Activated CD8-positive, alpha-beta T cell treated with anti-CD3 and anti-CD28 coated beads for 36 hours (primary cell): ENCODE data around the gene BRAP. TPM values are rescaled to one million over a fixed set of nuclear protein-coding genes. Genes with fewer than 3 reads are reported as not detected.
A peak's percentile ranks its signal among the peaks of the same experiment; 100 is the strongest.
"Not testable (repeated sequence)": the region's sequence is repeated elsewhere in the genome, so short reads cannot be mapped to it uniquely, and the experiment has no call there.

Experiments used
- ATAC-seq: fragments of 200-7000 bp; cut with Tn5 transposase; one replicate; pipeline ENCODE4 v1.10.0; 2021; ENCODE audit warnings: mild to moderate bottlenecking, moderate library complexity
- CTCF ChIA-PET: fragments of 350-600 bp; sonication (Branson Sonifier 250); formaldehyde crosslinking; loops from one replicate; lab custom pipeline; 2021; ENCODE audit warnings: antibody characterized with exemption; lab: Charles Lee
- POLR2A ChIA-PET: fragments of 350-600 bp; sonication (Branson Sonifier 250); formaldehyde crosslinking; loops from one replicate; lab custom pipeline; 2021; ENCODE audit warnings: antibody characterized with exemption; lab: Charles Lee
- DNase-seq: peaks from one replicate; pipeline ENCODE4 v3.0.0-alpha.2; 2020
- H3K27ac Mint-ChIP-seq: one replicate; pipeline ENCODE4 v1.8.0; 2021; ENCODE audit warnings: mild to moderate bottlenecking, mixed read lengths
- H3K27me3 Mint-ChIP-seq: one replicate; pipeline ENCODE4 v1.8.0; 2021; ENCODE audit warnings: mixed read lengths
- H3K36me3 Mint-ChIP-seq: one replicate; pipeline ENCODE4 v1.8.0; 2021; ENCODE audit warnings: low read depth, mixed read lengths
- H3K4me1 Mint-ChIP-seq: one replicate; pipeline ENCODE4 v1.8.0; 2021; ENCODE audit warnings: low read depth, mixed read lengths
- H3K4me3 Mint-ChIP-seq: one replicate; pipeline ENCODE4 v1.8.0; 2021; ENCODE audit warnings: mild to moderate bottlenecking, moderate library complexity, mixed read lengths
- H3K9me3 Mint-ChIP-seq: one replicate; pipeline ENCODE4 v1.8.0; 2021; ENCODE audit warnings: mixed read lengths
- intact Hi-C: fragments of 100-400 bp; cut with micrococcal nuclease; formaldehyde crosslinking; loops from one replicate; pipeline ENCODE4 v1.10.0; 2022
- total RNA-seq, 2 experiments: library from RNA; stranded (reverse); gene quantifications; one replicate each; pipeline ENCODE4 v1.2.3, GENCODE V29; 2021
- TF ChIP-seq, protein P1 (sequence below): fragments of 200-600 bp; IDR thresholded peaks from one replicate; pipeline ENCODE4 v1.8.0; 2022; ENCODE audit warnings: antibody characterized with exemption, mild to moderate bottlenecking

Gene BRAP
- total RNA-seq, 2 experiments from 2014 or later = 16.3 to 16.9 TPM

DNA sequence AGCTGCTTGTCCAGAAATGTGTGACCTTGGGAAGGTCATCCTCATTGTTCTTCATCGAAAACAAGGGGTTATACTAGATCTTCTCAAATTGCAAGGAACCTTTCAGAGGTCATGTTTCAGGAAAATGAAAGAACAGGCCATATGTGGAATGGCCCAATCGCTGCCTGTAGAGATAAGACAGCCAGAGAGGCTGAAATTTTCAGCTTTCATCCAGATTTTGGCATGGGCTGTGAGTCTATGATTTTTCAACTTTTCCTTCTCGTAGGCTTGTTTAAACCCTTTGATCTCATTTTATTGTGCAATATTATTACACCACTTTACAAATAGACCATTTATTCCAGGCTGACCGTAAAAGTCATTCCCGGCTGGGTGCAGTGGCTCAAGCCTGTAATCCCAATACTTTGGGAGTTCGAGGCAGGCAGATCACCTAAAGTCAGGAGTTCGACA lies 69.6 kb downstream of the BRAP start:
- POLR2A ChIA-PET = interaction anchor here (0.6 kb wide), 1 partner anchor 894 kb away, joined by 4 read pairs; no protein-coding TSS in a partner anchor
- no peak for ATAC-seq
- CTCF ChIA-PET = no interaction called here

GRCh38 chr12:111607239-111607638 lies 78.5 kb downstream of the BRAP start:
- peak; percentile 14 for DNase-seq
- intact Hi-C loops = no loop called here
- TF ChIP-seq, protein P1, sequence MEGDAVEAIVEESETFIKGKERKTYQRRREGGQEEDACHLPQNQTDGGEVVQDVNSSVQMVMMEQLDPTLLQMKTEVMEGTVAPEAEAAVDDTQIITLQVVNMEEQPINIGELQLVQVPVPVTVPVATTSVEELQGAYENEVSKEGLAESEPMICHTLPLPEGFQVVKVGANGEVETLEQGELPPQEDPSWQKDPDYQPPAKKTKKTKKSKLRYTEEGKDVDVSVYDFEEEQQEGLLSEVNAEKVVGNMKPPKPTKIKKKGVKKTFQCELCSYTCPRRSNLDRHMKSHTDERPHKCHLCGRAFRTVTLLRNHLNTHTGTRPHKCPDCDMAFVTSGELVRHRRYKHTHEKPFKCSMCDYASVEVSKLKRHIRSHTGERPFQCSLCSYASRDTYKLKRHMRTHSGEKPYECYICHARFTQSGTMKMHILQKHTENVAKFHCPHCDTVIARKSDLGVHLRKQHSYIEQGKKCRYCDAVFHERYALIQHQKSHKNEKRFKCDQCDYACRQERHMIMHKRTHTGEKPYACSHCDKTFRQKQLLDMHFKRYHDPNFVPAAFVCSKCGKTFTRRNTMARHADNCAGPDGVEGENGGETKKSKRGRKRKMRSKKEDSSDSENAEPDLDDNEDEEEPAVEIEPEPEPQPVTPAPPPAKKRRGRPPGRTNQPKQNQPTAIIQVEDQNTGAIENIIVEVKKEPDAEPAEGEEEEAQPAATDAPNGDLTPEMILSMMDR = no peak
- POLR2A ChIA-PET = interaction anchor here (0.7 kb wide), 1 partner anchor 161 kb away, joined by 3 read pairs; no protein-coding TSS in a partner anchor
- no peaks in the 10 kb centered on the region for H3K9me3 Mint-ChIP-seq
- H3K27me3 Mint-ChIP-seq = no peaks in the 10 kb centered on the region
- H3K27ac Mint-ChIP-seq = no peak overlapping the region
- CTCF ChIA-PET = no interaction called here
- H3K36me3 Mint-ChIP-seq = no peaks in the 10 kb centered on the region
- no peak overlapping the region for H3K4me3 Mint-ChIP-seq
- ATAC-seq = peak; percentile 39
- H3K4me1 Mint-ChIP-seq = no peaks in the 10 kb centered on the region

More for the DNA sequence above, 69.6 kb downstream of the BRAP start:
- H3K36me3 Mint-ChIP-seq = no peaks in the 10 kb centered on the region
- TF ChIP-seq, protein P1 = no peak
- H3K4me1 Mint-ChIP-seq = no peaks in the 10 kb centered on the region
- no peaks in the 10 kb centered on the region for H3K9me3 Mint-ChIP-seq
- H3K4me3 Mint-ChIP-seq = no peak overlapping the region
- no peak overlapping the region for H3K27ac Mint-ChIP-seq
- H3K27me3 Mint-ChIP-seq = no peaks in the 10 kb centered on the region
- no peak for DNase-seq
- intact Hi-C loops = no loop called here

DNA sequence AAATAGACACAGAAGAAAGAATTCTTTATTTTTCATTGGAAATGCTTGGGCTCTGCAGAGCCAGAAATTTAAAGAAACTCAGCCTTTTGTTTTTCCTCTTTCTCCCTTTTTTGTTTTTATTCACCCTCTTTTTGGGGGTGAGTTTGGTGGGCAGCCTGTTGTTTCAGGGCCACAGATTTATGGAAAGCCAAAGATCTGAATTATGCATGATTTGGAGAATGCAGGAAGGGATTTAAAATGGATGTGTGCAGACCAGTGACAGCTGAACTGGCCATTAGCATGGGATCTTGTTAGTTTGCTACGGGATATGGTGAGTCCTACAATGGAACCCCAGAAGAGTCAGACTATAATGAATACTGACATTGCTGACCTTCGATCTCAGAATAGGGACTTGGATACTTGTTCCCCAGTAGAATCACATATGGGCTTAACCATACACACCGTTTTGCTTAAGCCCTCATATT lies 79.0 kb downstream of the BRAP start:
- DNase-seq = no peak
- Mint-ChIP-seq H3K27ac (no peak overlapping the region), H3K4me3 (no peak overlapping the region), H3K27me3 (no peaks in the 10 kb centered on the region), H3K4me1 (no peaks in the 10 kb centered on the region), H3K36me3 (no peaks in the 10 kb centered on the region), H3K9me3 (no peaks in the 10 kb centered on the region)
- ATAC-seq = no peak
- POLR2A ChIA-PET = no interaction called here
- TF ChIP-seq, protein P1 = no peak
- CTCF ChIA-PET = interaction anchor here (0.7 kb wide), 1 partner anchor 206 kb away, joined by 3 read pairs; no protein-coding TSS in a partner anchor
- intact Hi-C loops = no loop called here

GRCh38 chr12:111605911-111606766 lies 79.6 kb downstream of the BRAP start:
- Mint-ChIP-seq H3K4me3 (no peak overlapping the region), H3K27ac (no peak overlapping the region)

GRCh38 chr12:111602857-111603256 lies 82.9 kb downstream of the BRAP start:
- POLR2A ChIA-PET, H3K27me3 Mint-ChIP-seq, H3K9me3 Mint-ChIP-seq, intact Hi-C loops, ATAC-seq, DNase-seq, H3K4me1 Mint-ChIP-seq, H3K27ac Mint-ChIP-seq, H3K4me3 Mint-ChIP-seq, CTCF ChIA-PET, H3K36me3 Mint-ChIP-seq: not testable (repeated sequence)

More at GRCh38 chr12:111605911-111606766, 79.6 kb downstream of the BRAP start:
- ChIA-PET POLR2A (no interaction called here), CTCF (interaction anchor here (0.7 kb wide), 1 partner anchor 207 kb away, joined by 3 read pairs; no protein-coding TSS in a partner anchor)
- no peaks in the 10 kb centered on the region for H3K27me3 Mint-ChIP-seq
- intact Hi-C loops = no loop called here
- DNase-seq (no peak), ATAC-seq (no peak)
- no peaks in the 10 kb centered on the region for H3K4me1 Mint-ChIP-seq
- TF ChIP-seq, protein P1 = no peak
- no peaks in the 10 kb centered on the region for H3K36me3 Mint-ChIP-seq
- H3K9me3 Mint-ChIP-seq = no peaks in the 10 kb centered on the region
